SU-DHL-6 (cell line): ENCODE data around the gene CAPN8.

Experiments used
- H2AFZ ChIP-seq: fragments of 200-600 bp; sonication (generic); 2 replicates; pipeline ENCODE4 v1.6.1; 2014; ENCODE audit warnings: low read depth, mild to moderate bottlenecking, moderate library complexity, mixed read lengths, antibody characterized with exemption, low read length; ENCODE audit not compliant: severe bottlenecking
- H3F3A ChIP-seq: fragments of 200-600 bp; shearing (Covaris generic); 2 replicates; pipeline ENCODE4 v1.6.0; 2016; ENCODE audit warnings: antibody characterized with exemption, mild to moderate bottlenecking; ENCODE audit not compliant: insufficient read depth
- H3K27ac ChIP-seq: fragments of 200-600 bp; sonication (generic); 2 replicates; pipeline ENCODE4 v1.5.1; 2016; ENCODE audit warnings: low read depth, mild to moderate bottlenecking, low read length, moderate library complexity, mixed read lengths
- H3K27me3 ChIP-seq: fragments of 200-600 bp; sonication (generic), shearing (Covaris generic); 2 replicates; pipeline ENCODE4 v1.6.0; 2014; ENCODE audit warnings: mild to moderate bottlenecking, low read length
- H3K36me3 ChIP-seq: fragments of 200-600 bp; sonication (generic); 2 replicates; pipeline ENCODE4 v1.6.1; 2014; ENCODE audit warnings: mild to moderate bottlenecking, low read length, mixed read lengths
- H3K4me2 ChIP-seq: fragments of 300-600, 200-600 bp; shearing (Covaris generic), sonication (generic); 2 replicates; pipeline ENCODE4 v1.6.0; 2014; ENCODE audit warnings: low read length, low read depth, mild to moderate bottlenecking; ENCODE audit not compliant: poor library complexity, severe bottlenecking
- H3K4me3 ChIP-seq: fragments of 200-600 bp; sonication (generic); 2 replicates; pipeline ENCODE4 v1.5.1; 2014; ENCODE audit warnings: antibody characterized with exemption, low read length, mild to moderate bottlenecking, mixed read lengths; ENCODE audit not compliant: insufficient read depth, poor library complexity, severe bottlenecking
- H3K79me2 ChIP-seq: fragments of 200-600 bp; sonication (generic); 2 replicates; pipeline ENCODE4 v1.6.1; 2014; ENCODE audit warnings: mild to moderate bottlenecking, low read length, moderate library complexity; ENCODE audit not compliant: insufficient read depth
- H3K9ac ChIP-seq: fragments of 200-600 bp; sonication (generic); 2 replicates; pipeline ENCODE4 v1.7.0; 2014; ENCODE audit warnings: mild to moderate bottlenecking, low read length
- H3K9me2 ChIP-seq: fragments of 200-600 bp; sonication (generic); replicated peaks from 2 replicates; pipeline ENCODE4 v1.6.1; 2014; ENCODE audit warnings: low read length; ENCODE audit not compliant: insufficient read depth
- H3K9me3 ChIP-seq: fragments of 200-600 bp; sonication (generic); 2 replicates; pipeline ENCODE4 v1.6.1; 2014; ENCODE audit warnings: low read length, mixed read lengths; ENCODE audit not compliant: insufficient read depth
- H4K20me1 ChIP-seq: fragments of 200-600 bp; sonication (generic); 2 replicates; pipeline ENCODE4 v1.6.1; 2014; ENCODE audit warnings: low read depth, mild to moderate bottlenecking, antibody characterized with exemption, low read length, moderate library complexity, mixed read lengths
- CTCF ChIP-seq: fragments of 200-600 bp; sonication (generic); IDR thresholded peaks from one replicate; pipeline ENCODE4 v1.5.1; 2017; ENCODE audit warnings: antibody characterized with exemption, mild to moderate bottlenecking, low read length, moderate library complexity; ENCODE audit not compliant: insufficient read depth, poor library complexity, severe bottlenecking
- EZH2phosphoT487 ChIP-seq: fragments of 200-600 bp; sonication (generic), shearing (Covaris generic); conservative IDR thresholded peaks from 2 replicates; pipeline ENCODE4 v1.6.1; 2018; ENCODE audit warnings: mild to moderate bottlenecking, antibody characterized with exemption, low read length, moderate library complexity, mixed read lengths

CAPN8 gene

GRCh38 chr1:223709598-223709997 lies 44.1 kb upstream of the CAPN8 start:
- Histone ChIP-seq H3K9me2 (no peaks in the 10 kb centered on the region), H3F3A (no peaks in the 10 kb centered on the region), H2AFZ (no peak overlapping the region), H3K27me3 (no peaks in the 10 kb centered on the region), H3K4me3 (no peak overlapping the region), H4K20me1 (no peaks in the 10 kb centered on the region), H3K36me3 (no peaks in the 10 kb centered on the region), H3K4me2 (no peak overlapping the region), H3K9me3 (no peaks in the 10 kb centered on the region), H3K9ac (no peak overlapping the region), H3K79me2 (no peaks in the 10 kb centered on the region), H3K27ac (no peak overlapping the region)
- no peak for TF ChIP-seq EZH2phosphoT487

- Histone ChIP-seq H3K4me2 (no peak overlapping the region), H3K4me3 (no peak overlapping the region), H3K9ac (no peak overlapping the region), H4K20me1 (no peaks in the 10 kb centered on the region), H3K27me3 (no peaks in the 10 kb centered on the region), H3K9me2 (no peaks in the 10 kb centered on the region), H3K9me3 (no peaks in the 10 kb centered on the region), H3K36me3 (no peaks in the 10 kb centered on the region), H3K79me2 (no peaks in the 10 kb centered on the region), H2AFZ (no peak overlapping the region), H3F3A (no peaks in the 10 kb centered on the region), H3K27ac (no peak overlapping the region)
- TF ChIP-seq CTCF (no peak), EZH2phosphoT487 (no peak)
These were observed 43.3 kb upstream of the CAPN8 start for GRCh38 chr1:223708651-223709268.

GRCh38 chr1:223708001-223708359 lies 42.5 kb upstream of the CAPN8 start:
- Histone ChIP-seq H4K20me1 (no peaks in the 10 kb centered on the region), H3K27ac (no peak overlapping the region), H3K9me2 (no peaks in the 10 kb centered on the region), H3K36me3 (no peaks in the 10 kb centered on the region), H2AFZ (no peak overlapping the region), H3F3A (no peaks in the 10 kb centered on the region), H3K79me2 (no peaks in the 10 kb centered on the region), H3K9ac (no peak overlapping the region), H3K27me3 (no peaks in the 10 kb centered on the region), H3K9me3 (no peaks in the 10 kb centered on the region), H3K4me2 (no peak overlapping the region), H3K4me3 (no peak overlapping the region)
- no peak for TF ChIP-seq CTCF
- TF ChIP-seq EZH2phosphoT487: no peak

- Histone ChIP-seq H3K4me3 (no peak overlapping the region), H3F3A (no peaks in the 10 kb centered on the region)
These were observed 41.9 kb upstream of the CAPN8 start for GRCh38 chr1:223707256-223708000.

More at GRCh38 chr1:223707256-223708000, 41.9 kb upstream of the CAPN8 start:
- H3K4me2 ChIP-seq: no peak overlapping the region
- H4K20me1 ChIP-seq: no peaks in the 10 kb centered on the region
- no peaks in the 10 kb centered on the region for H3K27me3 ChIP-seq
- no peaks in the 10 kb centered on the region for H3K79me2 ChIP-seq
- H2AFZ ChIP-seq: no peak overlapping the region
- H3K36me3 ChIP-seq: no peaks in the 10 kb centered on the region
- no peaks in the 10 kb centered on the region for H3K9me2 ChIP-seq
- no peak overlapping the region for H3K27ac ChIP-seq
- TF ChIP-seq EZH2phosphoT487: no peak
- no peak for TF ChIP-seq CTCF
- H3K9me3 ChIP-seq: no peaks in the 10 kb centered on the region
- no peak overlapping the region for H3K9ac ChIP-seq
